Endodermal cell (in vitro differentiated cells): ENCODE data around the gene MPZL3. TPM values are rescaled to one million over a fixed set of nuclear protein-coding genes. Genes with fewer than 3 reads are reported as not detected.

ENCODE experiments used
- DNase-seq: peaks from one replicate; pipeline ENCODE4 v3.0.0-alpha.2; 2017
- H3K27ac ChIP-seq: 2 replicates; pipeline ENCODE4 v1.5.1; 2013; ENCODE audit warnings: mild to moderate bottlenecking, low read depth, low read length, moderate library complexity
- H3K27me3 ChIP-seq: 2 replicates; pipeline ENCODE4 v1.6.1; 2013; ENCODE audit warnings: mild to moderate bottlenecking, low read length, moderate library complexity; ENCODE audit not compliant: insufficient read depth, control insufficient read depth, poor library complexity, severe bottlenecking
- H3K36me3 ChIP-seq: 2 replicates; pipeline ENCODE4 v1.7.0; 2013; ENCODE audit warnings: mild to moderate bottlenecking, low read length, moderate library complexity; ENCODE audit not compliant: control insufficient read depth, insufficient read depth
- H3K4me1 ChIP-seq: one replicate; pipeline ENCODE4 v1.7.0; 2013; ENCODE audit warnings: low read length; ENCODE audit not compliant: control insufficient read depth, insufficient read depth
- H3K4me3 ChIP-seq: 2 replicates; pipeline ENCODE4 v1.5.1; 2013; ENCODE audit warnings: mild to moderate bottlenecking, low read length, moderate library complexity
- H3K9ac ChIP-seq: 2 replicates; pipeline ENCODE4 v1.6.1; 2013; ENCODE audit warnings: mild to moderate bottlenecking, low read length, moderate library complexity; ENCODE audit not compliant: poor library complexity, severe bottlenecking; ENCODE audit errors: extremely low read depth
- H3K9me3 ChIP-seq: 2 replicates; pipeline ENCODE4 v1.6.1; 2013; ENCODE audit warnings: mild to moderate bottlenecking, low read length, moderate library complexity; ENCODE audit not compliant: control insufficient read depth
- H3K27ac Mint-ChIP-seq: 2 replicates; pipeline ENCODE4 v1.8.0; 2020; ENCODE audit warnings: mixed read lengths
- H3K27me3 Mint-ChIP-seq: 2 replicates; pipeline ENCODE4 v1.8.0; 2021; ENCODE audit warnings: mild to moderate bottlenecking, mixed read lengths; ENCODE audit not compliant: insufficient read depth
- H3K36me3 Mint-ChIP-seq: 2 replicates; pipeline ENCODE4 v1.8.0; 2020; ENCODE audit warnings: low read depth, mixed read lengths
- H3K4me1 Mint-ChIP-seq: 2 replicates; pipeline ENCODE4 v1.8.0; 2020; ENCODE audit warnings: mixed read lengths
- H3K4me3 Mint-ChIP-seq: 2 replicates; pipeline ENCODE4 v1.8.0; 2020; ENCODE audit warnings: mild to moderate bottlenecking, moderate library complexity, mixed read lengths
- H3K9me3 Mint-ChIP-seq: 2 replicates; pipeline ENCODE4 v1.8.0; 2020; ENCODE audit warnings: mild to moderate bottlenecking, mixed read lengths
- CTCF ChIP-seq: fragments of 200-600 bp; sonication (generic); conservative IDR thresholded peaks from 2 replicates; pipeline ENCODE4 v1.5.0; 2021; ENCODE audit warnings: antibody characterized with exemption, mild to moderate bottlenecking
- WGBS, 2 experiments: methylation state at CpG; one replicate each; pipeline versions ENCODE4 v1.1.5 to v1.1.7; 2013; ENCODE audit warnings: missing lambda C conversion rate in 2 of 2, mixed read lengths in 1 of 2; ENCODE audit not compliant: insufficient coverage in 1 of 2, insufficient read length in 1 of 2; 5-methylcytosine and 5-hydroxymethylcytosine counted together
- total RNA-seq, 2 donors: library from RNA; stranded (reverse); fragmentation: NEBNext Ultra II Directional in 1 of 2; extraction: Animal tissue kit (Norgen Biotek cat#: 25700) in 1 of 2; gene quantifications; 2 replicates in 1 of 2; 3 replicates in 1 of 2; pipeline ENCODE4 v1.2.1, GENCODE V29; 2021

Gene MPZL3
- total RNA-seq, 2 donors from 2014 or later, result 4.1 to 5.7 TPM

GRCh38 chr11:118276422-118276821 is 24.3 kb upstream of the MPZL3 start:
- H3K9ac ChIP-seq, result no peak overlapping the region
- no peak overlapping the region for H3K27ac ChIP-seq
- Mint-ChIP-seq H3K36me3 (no peaks in the 10 kb centered on the region), H3K27ac (no peak overlapping the region), H3K9me3 (no peaks in the 10 kb centered on the region), H3K4me3 (no peak overlapping the region), H3K27me3 (peaks cover 24% of the 10 kb centered on the region), H3K4me1 (peaks cover 7% of the 10 kb centered on the region)
- 95 to 100% methylated on average over 1 of the region's 1 CpG for WGBS, 2 experiments
- H3K9me3 ChIP-seq, result no peaks in the 10 kb centered on the region
- H3K4me3 ChIP-seq, result no peak overlapping the region
- H3K36me3 ChIP-seq, result no peaks in the 10 kb centered on the region
- DNase-seq, result no peak
- peaks cover 21% of the 10 kb centered on the region for H3K27me3 ChIP-seq
- H3K4me1 ChIP-seq, result no peaks in the 10 kb centered on the region
- TF ChIP-seq CTCF, result no peak

- Histone ChIP-seq H3K27ac (no peak overlapping the region), H3K27me3 (peaks cover 21% of the 10 kb centered on the region), H3K9me3 (no peaks in the 10 kb centered on the region), H3K9ac (no peak overlapping the region), H3K36me3 (no peaks in the 10 kb centered on the region), H3K4me3 (no peak overlapping the region), H3K4me1 (no peaks in the 10 kb centered on the region)
- DNase-seq, result no peak
- Mint-ChIP-seq H3K4me3 (no peak overlapping the region), H3K4me1 (peaks cover 7% of the 10 kb centered on the region), H3K36me3 (no peaks in the 10 kb centered on the region), H3K27ac (no peak overlapping the region), H3K27me3 (peaks cover 25% of the 10 kb centered on the region), H3K9me3 (no peaks in the 10 kb centered on the region)
- 71 to 86% methylated on average over 1 to 4 of the region's 4 CpGs for WGBS, 2 experiments
- no peak for TF ChIP-seq CTCF
These were observed 23.0 kb upstream of the MPZL3 start for GRCh38 chr11:118275176-118275575.

- no peaks in the 10 kb centered on the region for H3K4me1 ChIP-seq
- Mint-ChIP-seq H3K4me3 (no peak overlapping the region), H3K4me1 (peaks cover 7% of the 10 kb centered on the region), H3K36me3 (no peaks in the 10 kb centered on the region), H3K9me3 (no peaks in the 10 kb centered on the region), H3K27me3 (peaks cover 33% of the 10 kb centered on the region), H3K27ac (no peak overlapping the region)
- H3K9ac ChIP-seq, result no peak overlapping the region
- 100% methylated on average over 1 to 2 of the region's 2 CpGs for WGBS, 2 experiments
- no peak for DNase-seq
- H3K4me3 ChIP-seq, result no peak overlapping the region
- no peak for TF ChIP-seq CTCF
- no peaks in the 10 kb centered on the region for H3K9me3 ChIP-seq
- H3K27ac ChIP-seq, result no peak overlapping the region
- no peaks in the 10 kb centered on the region for H3K36me3 ChIP-seq
- H3K27me3 ChIP-seq, result peaks cover 29% of the 10 kb centered on the region
These were observed 22.0 kb upstream of the MPZL3 start for GRCh38 chr11:118274186-118274585.
